ENCODE data around the gene PDZD2. TPM values are rescaled to one million over a fixed set of nuclear protein-coding genes. Genes with fewer than 3 reads are reported as not detected.

The PDZD2 gene
- total RNA-seq, 1 experiment from 2014 or later, result not detected

- DNase-seq, result no peak
- Histone ChIP-seq H3K4me1 (replicated peaks; ENCODE audit: insufficient read depth) (no peaks in the 10 kb centered on the region), H3K4me3 (no peak overlapping the region), H3K27ac (no peak overlapping the region), H3K36me3 (ENCODE audit: low read depth) (no peaks in the 10 kb centered on the region), H2AFZ (no peak overlapping the region), H3K79me2 (ENCODE audit: low read depth) (no peaks in the 10 kb centered on the region), H3K9me3 (ENCODE audit: insufficient read depth, low read depth) (no peaks in the 10 kb centered on the region), H3K27me3 (ENCODE audit: insufficient read depth, low read depth) (peaks cover 88% of the 10 kb centered on the region), H3F3A (ENCODE audit: insufficient read depth, low read depth) (no peaks in the 10 kb centered on the region), H3K4me2 (no peak overlapping the region), H4K20me1 (ENCODE audit: insufficient read depth) (no peaks in the 10 kb centered on the region; the same call in 1 of the 2 replicates), H3K9me2 (ENCODE audit: insufficient read depth) (no peaks in the 10 kb centered on the region)
- BruUV-seq (replicated peaks), result no TSS peak
- intact Hi-C loops (cut with micrococcal nuclease; ENCODE audit: unreplicated experiment), result no loop called here
- TF ChIP-seq EZH2 (IDR thresholded peaks at IDR 0.05; ENCODE audit: low read depth), result no peak
- TF ChIP-seq, protein P1, sequence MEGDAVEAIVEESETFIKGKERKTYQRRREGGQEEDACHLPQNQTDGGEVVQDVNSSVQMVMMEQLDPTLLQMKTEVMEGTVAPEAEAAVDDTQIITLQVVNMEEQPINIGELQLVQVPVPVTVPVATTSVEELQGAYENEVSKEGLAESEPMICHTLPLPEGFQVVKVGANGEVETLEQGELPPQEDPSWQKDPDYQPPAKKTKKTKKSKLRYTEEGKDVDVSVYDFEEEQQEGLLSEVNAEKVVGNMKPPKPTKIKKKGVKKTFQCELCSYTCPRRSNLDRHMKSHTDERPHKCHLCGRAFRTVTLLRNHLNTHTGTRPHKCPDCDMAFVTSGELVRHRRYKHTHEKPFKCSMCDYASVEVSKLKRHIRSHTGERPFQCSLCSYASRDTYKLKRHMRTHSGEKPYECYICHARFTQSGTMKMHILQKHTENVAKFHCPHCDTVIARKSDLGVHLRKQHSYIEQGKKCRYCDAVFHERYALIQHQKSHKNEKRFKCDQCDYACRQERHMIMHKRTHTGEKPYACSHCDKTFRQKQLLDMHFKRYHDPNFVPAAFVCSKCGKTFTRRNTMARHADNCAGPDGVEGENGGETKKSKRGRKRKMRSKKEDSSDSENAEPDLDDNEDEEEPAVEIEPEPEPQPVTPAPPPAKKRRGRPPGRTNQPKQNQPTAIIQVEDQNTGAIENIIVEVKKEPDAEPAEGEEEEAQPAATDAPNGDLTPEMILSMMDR (conservative IDR thresholded peaks at IDR 0.05), result no peak
- CTCF ChIA-PET, result no interaction called here
- POLR2A ChIA-PET (ENCODE audit: unreplicated experiment), result no interaction called here
Observed at GRCh38 chr5:31702712-31703111, 63.8 kb downstream of the PDZD2 start.

- Histone ChIP-seq H3K27ac (no peak overlapping the region), H3K9me3 (ENCODE audit: insufficient read depth, low read depth) (no peaks in the 10 kb centered on the region), H3K4me2 (no peak overlapping the region), H3K27me3 (ENCODE audit: insufficient read depth, low read depth) (peaks cover 94% of the 10 kb centered on the region), H3K4me1 (replicated peaks; ENCODE audit: insufficient read depth) (no peaks in the 10 kb centered on the region), H4K20me1 (ENCODE audit: insufficient read depth) (no peaks in the 10 kb centered on the region; the same call in 1 of the 2 replicates), H2AFZ (no peak overlapping the region), H3K4me3 (no peak overlapping the region), H3F3A (ENCODE audit: insufficient read depth, low read depth) (no peaks in the 10 kb centered on the region), H3K9me2 (ENCODE audit: insufficient read depth) (no peaks in the 10 kb centered on the region), H3K79me2 (ENCODE audit: low read depth) (no peaks in the 10 kb centered on the region), H3K36me3 (ENCODE audit: low read depth) (no peaks in the 10 kb centered on the region)
- TF ChIP-seq, protein P1 (conservative IDR thresholded peaks at IDR 0.05), result no peak
- no peak for TF ChIP-seq EZH2 (IDR thresholded peaks at IDR 0.05; ENCODE audit: low read depth)
- ChIA-PET CTCF (no interaction called here), POLR2A (ENCODE audit: unreplicated experiment) (no interaction called here)
- no TSS peak for BruUV-seq (replicated peaks)
- peak in 1 of 2 experiments; percentile 12 for DNase-seq
- intact Hi-C loops (cut with micrococcal nuclease; ENCODE audit: unreplicated experiment), result no loop called here
Observed at GRCh38 chr5:31703757-31704156, 64.8 kb downstream of the PDZD2 start.

GRCh38 chr5:31706186-31706585, 67.3 kb downstream of the PDZD2 start:
- Histone ChIP-seq H3K4me2 (no peak overlapping the region), H3F3A (ENCODE audit: insufficient read depth, low read depth) (no peaks in the 10 kb centered on the region), H3K27me3 (ENCODE audit: insufficient read depth, low read depth) (peaks cover 96% of the 10 kb centered on the region), H3K4me3 (no peak overlapping the region), H4K20me1 (ENCODE audit: insufficient read depth) (no peaks in the 10 kb centered on the region; the same call in 1 of the 2 replicates), H3K79me2 (ENCODE audit: low read depth) (no peaks in the 10 kb centered on the region), H3K4me1 (replicated peaks; ENCODE audit: insufficient read depth) (no peaks in the 10 kb centered on the region), H2AFZ (no peak overlapping the region), H3K9me2 (ENCODE audit: insufficient read depth) (no peaks in the 10 kb centered on the region), H3K9me3 (ENCODE audit: insufficient read depth, low read depth) (no peaks in the 10 kb centered on the region), H3K27ac (no peak overlapping the region), H3K36me3 (ENCODE audit: low read depth) (no peaks in the 10 kb centered on the region)
- no peak for TF ChIP-seq EZH2 (IDR thresholded peaks at IDR 0.05; ENCODE audit: low read depth)
- TF ChIP-seq, protein P1 (conservative IDR thresholded peaks at IDR 0.05), result no peak
- ChIA-PET CTCF (no interaction called here), POLR2A (ENCODE audit: unreplicated experiment) (no interaction called here)
- intact Hi-C loops (cut with micrococcal nuclease; ENCODE audit: unreplicated experiment), result no loop called here
- peak in 1 of 2 experiments; percentile 31 for DNase-seq
- BruUV-seq (replicated peaks), result no TSS peak

All from PC-9 (cell line).